GM23338 (cell line): ENCODE measurements around the gene LMAN2L. TPM values are rescaled to one million over a fixed set of nuclear protein-coding genes. Genes with fewer than 3 reads are reported as not detected.

Experiments
- ATAC-seq: fragments of 200-7000 bp; cut with Tn5 transposase; 3 replicates; pipeline ENCODE4 v1.9.1; 2020
- DNase-seq: peaks from one replicate; pipeline ENCODE4 v3.0.0-alpha.2; 2015; ENCODE audit warnings: low spot score
- H2AFZ ChIP-seq: fragments of 200-600 bp; sonication (generic); 2 replicates; pipeline ENCODE4 v1.8.0; 2016; ENCODE audit warnings: antibody characterized with exemption, mild to moderate bottlenecking, moderate library complexity
- H3F3A ChIP-seq: fragments of 200-600 bp; sonication (generic); replicated peaks from 2 replicates; pipeline ENCODE4 v1.8.0; 2017; ENCODE audit warnings: antibody characterized with exemption, mixed run types, low read depth
- H3K27ac ChIP-seq: fragments of 200-600 bp; sonication (generic); 2 replicates; pipeline ENCODE4 v1.6.1; 2016; ENCODE audit warnings: low read depth
- H3K27me3 ChIP-seq: fragments of 200-600 bp; sonication (generic); 2 replicates; pipeline ENCODE4 v1.8.0; 2016; ENCODE audit warnings: mild to moderate bottlenecking, mixed run types, moderate library complexity; ENCODE audit not compliant: insufficient read depth
- H3K36me3 ChIP-seq: fragments of 200-600 bp; sonication (generic); 2 replicates; pipeline ENCODE4 v1.8.0; 2016; ENCODE audit warnings: mild to moderate bottlenecking; ENCODE audit not compliant: insufficient read depth
- H3K4me1 ChIP-seq: fragments of 200-600 bp; sonication (generic); 2 replicates; pipeline ENCODE4 v1.8.0; 2016; ENCODE audit warnings: mild to moderate bottlenecking, moderate library complexity; ENCODE audit not compliant: insufficient read depth
- H3K4me2 ChIP-seq: fragments of 200-600 bp; sonication (generic); 2 replicates; pipeline ENCODE4 v1.7.1; 2017; ENCODE audit warnings: mixed run types
- H3K4me3 ChIP-seq: fragments of 200-600 bp; sonication (generic); 2 replicates; pipeline ENCODE4 v1.6.1; 2016; ENCODE audit warnings: mixed run types
- H3K79me2 ChIP-seq: fragments of 200-600 bp; sonication (generic); replicated peaks from 2 replicates; pipeline ENCODE4 v1.8.0; 2017; ENCODE audit warnings: mild to moderate bottlenecking; ENCODE audit not compliant: insufficient read depth
- H3K9me2 ChIP-seq: fragments of 200-600 bp; sonication (generic); 2 replicates; pipeline ENCODE4 v1.8.0; 2017; ENCODE audit not compliant: insufficient read depth
- H4K20me1 ChIP-seq: fragments of 200-600 bp; sonication (generic); replicated peaks from 2 replicates; pipeline ENCODE4 v1.8.0; 2017; ENCODE audit warnings: mild to moderate bottlenecking; ENCODE audit not compliant: insufficient read depth
- H3K27ac Mint-ChIP-seq: 2 replicates; pipeline ENCODE4 v1.8.0; 2020; ENCODE audit warnings: inconsistent platforms, mild to moderate bottlenecking, moderate library complexity, mixed read lengths
- H3K27me3 Mint-ChIP-seq: 3 replicates; pipeline ENCODE4 v1.8.0; 2022; ENCODE audit warnings: low read depth, mild to moderate bottlenecking, moderate library complexity, mixed read lengths, inconsistent platforms; ENCODE audit not compliant: insufficient read depth, poor library complexity
- H3K36me3 Mint-ChIP-seq: 3 replicates; pipeline ENCODE4 v1.8.0; 2021; ENCODE audit warnings: low read depth, mild to moderate bottlenecking, inconsistent platforms, moderate library complexity, mixed read lengths
- H3K4me1 Mint-ChIP-seq: 3 replicates; pipeline ENCODE4 v1.8.0; 2020; ENCODE audit warnings: mild to moderate bottlenecking, inconsistent platforms, mixed read lengths
- H3K4me3 Mint-ChIP-seq: 3 replicates; pipeline ENCODE4 v1.8.0; 2021; ENCODE audit warnings: moderate library complexity, mild to moderate bottlenecking, inconsistent platforms, mixed read lengths
- H3K9me3 Mint-ChIP-seq: 3 replicates; pipeline ENCODE4 v1.8.0; 2020; ENCODE audit warnings: moderate library complexity, mild to moderate bottlenecking, inconsistent platforms, mixed read lengths
- CREB1 ChIP-seq: fragments of 250-450 bp; sonication (Bioruptor Pico); IDR thresholded peaks from 2 replicates; pipeline ENCODE4 v1.5.0; 2020; ENCODE audit warnings: low read depth, mild to moderate bottlenecking, moderate library complexity
- EZH2 ChIP-seq: fragments of 200-600 bp; sonication (generic); IDR thresholded peaks from one replicate; pipeline ENCODE4 v1.8.0; 2017; ENCODE audit warnings: antibody characterized with exemption, mild to moderate bottlenecking, low read depth; ENCODE audit not compliant: unreplicated experiment
- JUNB ChIP-seq: IDR thresholded peaks from one replicate; pipeline ENCODE4 v1.6.1; 2016; ENCODE audit warnings: antibody characterized with exemption; ENCODE audit not compliant: unreplicated experiment
- NANOG ChIP-seq: IDR thresholded peaks from 2 replicates; pipeline ENCODE4 v1.6.1; 2016; ENCODE audit warnings: antibody characterized with exemption, borderline replicate concordance
- ZNF114 ChIP-seq: fragments of 250-450 bp; sonication (Bioruptor Pico); IDR thresholded peaks from 2 replicates; pipeline ENCODE4 v1.5.0; 2020; ENCODE audit warnings: mild to moderate bottlenecking, moderate library complexity
- polyA plus RNA-seq: library from polyadenylated mRNA; unstranded; fragments of >200 nt; fragmentation: Nextera tagmentation; extraction: Ambion mirVana; gene quantifications from 2 replicates; pipeline ENCODE4 v1.2.1, GENCODE V29; 2016
- total RNA-seq: library from RNA; depleted of rRNA; stranded (reverse); fragments of >200 nt; shearing (Covaris generic); gene quantifications from 2 replicates; pipeline ENCODE4 v1.2.3, GENCODE V29; 2014
- TF ChIP-seq, protein P1 (sequence below): IDR thresholded peaks from 2 replicates; pipeline ENCODE4 v1.6.1; 2016; ENCODE audit warnings: antibody characterized with exemption
- TF ChIP-seq, protein P2 (sequence below), 2 experiments: fragments of 200-600 bp in 1 of 2; sonication (generic) in 1 of 2; conservative IDR thresholded peaks; 2 replicates each; pipeline versions ENCODE4 v1.5.1 to v1.6.1; 2016 to 2017; ENCODE audit warnings: antibody characterized with exemption in 2 of 2, low read depth in 2 of 2, mild to moderate bottlenecking in 2 of 2, moderate library complexity in 1 of 2
- TF ChIP-seq, protein P3 (sequence below): IDR thresholded peaks from one replicate; pipeline ENCODE4 v1.6.1; 2018; ENCODE audit warnings: antibody characterized with exemption; ENCODE audit not compliant: unreplicated experiment
- TF ChIP-seq, protein P4 (sequence below): fragments of 250-450 bp; sonication (Bioruptor Pico); IDR thresholded peaks from 2 replicates; pipeline ENCODE4 v1.5.0; 2020; ENCODE audit warnings: mild to moderate bottlenecking, moderate library complexity

The LMAN2L gene
- total and polyA plus RNA-seq, 2 experiments from 2014 or later, result 11.8 to 15.8 TPM

DNA sequence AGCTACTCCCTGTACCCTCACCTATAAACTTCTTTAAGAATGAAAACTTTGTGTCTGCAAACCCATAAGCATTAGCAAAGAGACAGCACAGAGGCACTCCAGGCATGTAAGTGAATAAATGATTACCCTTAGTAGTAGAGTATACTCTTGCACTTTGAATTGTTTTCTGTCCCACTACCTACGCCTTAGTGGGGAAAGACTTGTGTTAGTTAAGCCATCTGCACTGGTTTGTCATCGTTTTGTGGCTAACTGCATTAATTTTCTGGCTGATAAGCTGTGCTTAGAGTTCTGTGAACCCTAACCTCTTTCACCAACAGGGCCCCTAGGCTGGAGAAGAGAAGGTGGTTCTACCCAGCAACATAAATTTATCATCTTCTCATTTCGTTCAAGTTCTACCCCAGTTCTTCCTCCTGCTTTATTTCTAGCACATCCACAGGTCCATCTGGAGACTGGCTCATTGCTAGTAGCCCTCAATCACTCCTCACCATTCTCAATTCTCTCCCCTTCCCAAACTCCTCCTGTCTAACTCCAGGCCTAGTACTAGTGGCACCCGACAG, 710 bp downstream of the LMAN2L start (continued):
- TF ChIP-seq, protein P1, sequence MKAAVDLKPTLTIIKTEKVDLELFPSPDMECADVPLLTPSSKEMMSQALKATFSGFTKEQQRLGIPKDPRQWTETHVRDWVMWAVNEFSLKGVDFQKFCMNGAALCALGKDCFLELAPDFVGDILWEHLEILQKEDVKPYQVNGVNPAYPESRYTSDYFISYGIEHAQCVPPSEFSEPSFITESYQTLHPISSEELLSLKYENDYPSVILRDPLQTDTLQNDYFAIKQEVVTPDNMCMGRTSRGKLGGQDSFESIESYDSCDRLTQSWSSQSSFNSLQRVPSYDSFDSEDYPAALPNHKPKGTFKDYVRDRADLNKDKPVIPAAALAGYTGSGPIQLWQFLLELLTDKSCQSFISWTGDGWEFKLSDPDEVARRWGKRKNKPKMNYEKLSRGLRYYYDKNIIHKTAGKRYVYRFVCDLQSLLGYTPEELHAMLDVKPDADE, result no peak
- TF ChIP-seq, protein P2, sequence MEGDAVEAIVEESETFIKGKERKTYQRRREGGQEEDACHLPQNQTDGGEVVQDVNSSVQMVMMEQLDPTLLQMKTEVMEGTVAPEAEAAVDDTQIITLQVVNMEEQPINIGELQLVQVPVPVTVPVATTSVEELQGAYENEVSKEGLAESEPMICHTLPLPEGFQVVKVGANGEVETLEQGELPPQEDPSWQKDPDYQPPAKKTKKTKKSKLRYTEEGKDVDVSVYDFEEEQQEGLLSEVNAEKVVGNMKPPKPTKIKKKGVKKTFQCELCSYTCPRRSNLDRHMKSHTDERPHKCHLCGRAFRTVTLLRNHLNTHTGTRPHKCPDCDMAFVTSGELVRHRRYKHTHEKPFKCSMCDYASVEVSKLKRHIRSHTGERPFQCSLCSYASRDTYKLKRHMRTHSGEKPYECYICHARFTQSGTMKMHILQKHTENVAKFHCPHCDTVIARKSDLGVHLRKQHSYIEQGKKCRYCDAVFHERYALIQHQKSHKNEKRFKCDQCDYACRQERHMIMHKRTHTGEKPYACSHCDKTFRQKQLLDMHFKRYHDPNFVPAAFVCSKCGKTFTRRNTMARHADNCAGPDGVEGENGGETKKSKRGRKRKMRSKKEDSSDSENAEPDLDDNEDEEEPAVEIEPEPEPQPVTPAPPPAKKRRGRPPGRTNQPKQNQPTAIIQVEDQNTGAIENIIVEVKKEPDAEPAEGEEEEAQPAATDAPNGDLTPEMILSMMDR (conservative IDR thresholded peaks at IDR 0.05; ENCODE audit: low read depth in 2 of 2), result no peak
- TF ChIP-seq EZH2 (no peak), JUNB (no peak)
- TF ChIP-seq, protein P3, sequence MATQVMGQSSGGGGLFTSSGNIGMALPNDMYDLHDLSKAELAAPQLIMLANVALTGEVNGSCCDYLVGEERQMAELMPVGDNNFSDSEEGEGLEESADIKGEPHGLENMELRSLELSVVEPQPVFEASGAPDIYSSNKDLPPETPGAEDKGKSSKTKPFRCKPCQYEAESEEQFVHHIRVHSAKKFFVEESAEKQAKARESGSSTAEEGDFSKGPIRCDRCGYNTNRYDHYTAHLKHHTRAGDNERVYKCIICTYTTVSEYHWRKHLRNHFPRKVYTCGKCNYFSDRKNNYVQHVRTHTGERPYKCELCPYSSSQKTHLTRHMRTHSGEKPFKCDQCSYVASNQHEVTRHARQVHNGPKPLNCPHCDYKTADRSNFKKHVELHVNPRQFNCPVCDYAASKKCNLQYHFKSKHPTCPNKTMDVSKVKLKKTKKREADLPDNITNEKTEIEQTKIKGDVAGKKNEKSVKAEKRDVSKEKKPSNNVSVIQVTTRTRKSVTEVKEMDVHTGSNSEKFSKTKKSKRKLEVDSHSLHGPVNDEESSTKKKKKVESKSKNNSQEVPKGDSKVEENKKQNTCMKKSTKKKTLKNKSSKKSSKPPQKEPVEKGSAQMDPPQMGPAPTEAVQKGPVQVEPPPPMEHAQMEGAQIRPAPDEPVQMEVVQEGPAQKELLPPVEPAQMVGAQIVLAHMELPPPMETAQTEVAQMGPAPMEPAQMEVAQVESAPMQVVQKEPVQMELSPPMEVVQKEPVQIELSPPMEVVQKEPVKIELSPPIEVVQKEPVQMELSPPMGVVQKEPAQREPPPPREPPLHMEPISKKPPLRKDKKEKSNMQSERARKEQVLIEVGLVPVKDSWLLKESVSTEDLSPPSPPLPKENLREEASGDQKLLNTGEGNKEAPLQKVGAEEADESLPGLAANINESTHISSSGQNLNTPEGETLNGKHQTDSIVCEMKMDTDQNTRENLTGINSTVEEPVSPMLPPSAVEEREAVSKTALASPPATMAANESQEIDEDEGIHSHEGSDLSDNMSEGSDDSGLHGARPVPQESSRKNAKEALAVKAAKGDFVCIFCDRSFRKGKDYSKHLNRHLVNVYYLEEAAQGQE, result no peak

DNA sequence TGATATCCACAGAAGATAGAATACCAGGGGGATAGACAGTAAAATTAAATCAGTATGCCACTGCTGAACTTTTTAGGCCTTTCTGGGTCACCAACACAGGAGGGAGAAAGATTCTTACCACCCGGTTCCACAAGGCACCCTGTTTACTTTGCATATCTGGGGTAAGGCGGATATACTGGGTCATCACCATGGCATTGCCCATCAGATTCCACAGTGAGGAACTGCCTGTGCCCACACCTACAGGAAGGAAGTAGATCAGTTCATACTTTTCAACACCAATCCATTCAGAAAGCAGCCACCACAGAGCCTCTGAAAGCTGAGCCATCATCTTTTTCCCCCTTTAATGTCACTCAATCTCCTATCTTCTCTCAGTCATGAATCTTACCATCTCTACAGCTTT, 2.0 kb downstream of the LMAN2L start:
- peaks cover 45% of the 10 kb centered on the region for H3K79me2 ChIP-seq
- DNase-seq (no peak), ATAC-seq (no peak)
- peaks cover 6% of the 10 kb centered on the region; the same call in 1 of the 2 replicates for H3K4me1 ChIP-seq
- no peak overlapping the region for H3K27ac ChIP-seq
- H4K20me1 ChIP-seq, result peaks cover 12% of the 10 kb centered on the region; the same call in 1 of the 2 replicates
- Mint-ChIP-seq H3K27me3 (peaks cover 6% of the 10 kb centered on the region), H3K4me1 (peaks cover 9% of the 10 kb centered on the region), H3K36me3 (peaks cover 36% of the 10 kb centered on the region), H3K4me3 (0 out of 3 replicates have a peak overlapping the region, but pooled peaks have one; percentile 8), H3K9me3 (no peaks in the 10 kb centered on the region; the same call in 2 of the 3 replicates), H3K27ac (no peak overlapping the region)
- H3K4me3 ChIP-seq, result no peak overlapping the region
- no peak overlapping the region for H2AFZ ChIP-seq
- H3K9me2 ChIP-seq, result no peaks in the 10 kb centered on the region
- peaks cover 34% of the 10 kb centered on the region for H3K36me3 ChIP-seq
- no peak overlapping the region for H3K4me2 ChIP-seq
- no peaks in the 10 kb centered on the region for H3K27me3 ChIP-seq
- H3F3A ChIP-seq, result no peaks in the 10 kb centered on the region
- TF ChIP-seq CREB1 (CRISPR knock-in tag) (no peak), ZNF114 (CRISPR knock-in tag) (no peak), NANOG (no peak)
- TF ChIP-seq, protein P2 (conservative IDR thresholded peaks at IDR 0.05; ENCODE audit: low read depth in 2 of 2), result no peak
- TF ChIP-seq, protein P4, sequence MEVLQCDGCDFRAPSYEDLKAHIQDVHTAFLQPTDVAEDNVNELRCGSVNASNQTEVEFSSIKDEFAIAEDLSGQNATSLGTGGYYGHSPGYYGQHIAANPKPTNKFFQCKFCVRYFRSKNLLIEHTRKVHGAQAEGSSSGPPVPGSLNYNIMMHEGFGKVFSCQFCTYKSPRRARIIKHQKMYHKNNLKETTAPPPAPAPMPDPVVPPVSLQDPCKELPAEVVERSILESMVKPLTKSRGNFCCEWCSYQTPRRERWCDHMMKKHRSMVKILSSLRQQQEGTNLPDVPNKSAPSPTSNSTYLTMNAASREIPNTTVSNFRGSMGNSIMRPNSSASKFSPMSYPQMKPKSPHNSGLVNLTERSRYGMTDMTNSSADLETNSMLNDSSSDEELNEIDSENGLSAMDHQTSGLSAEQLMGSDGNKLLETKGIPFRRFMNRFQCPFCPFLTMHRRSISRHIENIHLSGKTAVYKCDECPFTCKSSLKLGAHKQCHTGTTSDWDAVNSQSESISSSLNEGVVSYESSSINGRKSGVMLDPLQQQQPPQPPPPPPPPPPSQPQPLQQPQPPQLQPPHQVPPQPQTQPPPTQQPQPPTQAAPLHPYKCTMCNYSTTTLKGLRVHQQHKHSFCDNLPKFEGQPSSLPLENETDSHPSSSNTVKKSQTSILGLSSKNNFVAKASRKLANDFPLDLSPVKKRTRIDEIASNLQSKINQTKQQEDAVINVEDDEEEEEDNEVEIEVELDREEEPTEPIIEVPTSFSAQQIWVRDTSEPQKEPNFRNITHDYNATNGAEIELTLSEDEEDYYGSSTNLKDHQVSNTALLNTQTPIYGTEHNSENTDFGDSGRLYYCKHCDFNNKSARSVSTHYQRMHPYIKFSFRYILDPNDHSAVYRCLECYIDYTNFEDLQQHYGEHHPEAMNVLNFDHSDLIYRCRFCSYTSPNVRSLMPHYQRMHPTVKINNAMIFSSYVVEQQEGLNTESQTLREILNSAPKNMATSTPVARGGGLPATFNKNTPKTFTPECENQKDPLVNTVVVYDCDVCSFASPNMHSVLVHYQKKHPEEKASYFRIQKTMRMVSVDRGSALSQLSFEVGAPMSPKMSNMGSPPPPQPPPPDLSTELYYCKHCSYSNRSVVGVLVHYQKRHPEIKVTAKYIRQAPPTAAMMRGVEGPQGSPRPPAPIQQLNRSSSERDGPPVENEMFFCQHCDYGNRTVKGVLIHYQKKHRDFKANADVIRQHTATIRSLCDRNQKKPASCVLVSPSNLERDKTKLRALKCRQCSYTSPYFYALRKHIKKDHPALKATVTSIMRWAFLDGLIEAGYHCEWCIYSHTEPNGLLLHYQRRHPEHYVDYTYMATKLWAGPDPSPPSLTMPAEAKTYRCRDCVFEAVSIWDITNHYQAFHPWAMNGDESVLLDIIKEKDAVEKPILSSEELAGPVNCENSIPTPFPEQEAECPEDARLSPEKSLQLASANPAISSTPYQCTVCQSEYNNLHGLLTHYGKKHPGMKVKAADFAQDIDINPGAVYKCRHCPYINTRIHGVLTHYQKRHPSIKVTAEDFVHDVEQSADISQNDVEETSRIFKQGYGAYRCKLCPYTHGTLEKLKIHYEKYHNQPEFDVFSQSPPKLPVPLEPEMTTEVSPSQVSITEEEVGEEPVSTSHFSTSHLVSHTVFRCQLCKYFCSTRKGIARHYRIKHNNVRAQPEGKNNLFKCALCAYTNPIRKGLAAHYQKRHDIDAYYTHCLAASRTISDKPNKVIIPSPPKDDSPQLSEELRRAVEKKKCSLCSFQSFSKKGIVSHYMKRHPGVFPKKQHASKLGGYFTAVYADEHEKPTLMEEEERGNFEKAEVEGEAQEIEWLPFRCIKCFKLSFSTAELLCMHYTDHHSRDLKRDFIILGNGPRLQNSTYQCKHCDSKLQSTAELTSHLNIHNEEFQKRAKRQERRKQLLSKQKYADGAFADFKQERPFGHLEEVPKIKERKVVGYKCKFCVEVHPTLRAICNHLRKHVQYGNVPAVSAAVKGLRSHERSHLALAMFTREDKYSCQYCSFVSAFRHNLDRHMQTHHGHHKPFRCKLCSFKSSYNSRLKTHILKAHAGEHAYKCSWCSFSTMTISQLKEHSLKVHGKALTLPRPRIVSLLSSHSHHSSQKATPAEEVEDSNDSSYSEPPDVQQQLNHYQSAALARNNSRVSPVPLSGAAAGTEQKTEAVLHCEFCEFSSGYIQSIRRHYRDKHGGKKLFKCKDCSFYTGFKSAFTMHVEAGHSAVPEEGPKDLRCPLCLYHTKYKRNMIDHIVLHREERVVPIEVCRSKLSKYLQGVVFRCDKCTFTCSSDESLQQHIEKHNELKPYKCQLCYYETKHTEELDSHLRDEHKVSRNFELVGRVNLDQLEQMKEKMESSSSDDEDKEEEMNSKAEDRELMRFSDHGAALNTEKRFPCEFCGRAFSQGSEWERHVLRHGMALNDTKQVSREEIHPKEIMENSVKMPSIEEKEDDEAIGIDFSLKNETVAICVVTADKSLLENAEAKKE (CRISPR knock-in tag), result no peak
